HG03139 (cell line): ENCODE results near the gene LMBR1.
"Not testable (repeated sequence)": the region's sequence is repeated elsewhere in the genome, so short reads cannot be mapped to it uniquely, and the experiment has no call there.

ENCODE experiments used
- ATAC-seq: cut with Tn5 transposase; IDR thresholded peaks from one replicate; pipeline ENCODE4 v1.9.1; 2021; ENCODE audit not compliant: unreplicated experiment

Gene LMBR1

DNA sequence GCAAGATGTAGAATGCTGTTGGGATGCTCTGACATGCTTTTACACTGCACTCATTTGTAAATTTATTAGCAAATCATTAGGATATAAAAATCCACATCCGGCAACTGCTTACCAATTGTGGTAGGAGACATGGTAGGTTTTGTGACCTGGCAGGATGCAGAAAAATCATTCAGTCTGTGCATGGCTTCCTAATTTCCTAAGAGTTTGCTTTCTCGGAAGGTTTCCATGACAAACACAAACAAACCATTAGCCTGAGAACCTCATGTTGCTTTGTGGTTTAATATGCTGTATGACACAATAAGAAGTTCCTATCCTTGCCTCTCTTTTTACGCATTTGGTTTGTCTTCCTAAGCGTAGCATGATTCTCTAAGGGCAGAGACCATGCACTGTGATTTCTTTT is 14.7 kb upstream of the LMBR1 start:
- no peak for ATAC-seq

DNA sequence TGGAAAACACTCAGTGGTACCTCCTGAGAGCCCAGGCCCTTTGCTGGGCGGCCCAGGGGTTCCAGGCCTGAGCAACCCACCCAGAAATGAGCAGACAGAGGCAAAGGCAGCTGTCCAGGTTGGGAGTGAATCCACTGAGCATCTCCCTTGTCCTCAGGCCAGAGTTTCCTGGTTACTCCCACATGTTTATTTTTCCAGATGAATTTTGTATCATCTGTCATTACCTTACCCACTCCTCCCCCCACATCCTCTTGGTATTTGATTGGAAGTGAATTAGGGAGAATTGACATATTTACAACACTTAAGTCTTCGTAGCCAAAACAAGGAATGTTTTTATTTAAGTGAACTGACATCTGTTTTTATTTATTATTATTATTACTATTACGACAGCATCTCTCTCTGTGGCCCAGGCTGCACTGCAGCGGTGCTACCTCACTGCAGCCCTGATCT is 13.2 kb upstream of the LMBR1 start:
- ATAC-seq: no peak

DNA sequence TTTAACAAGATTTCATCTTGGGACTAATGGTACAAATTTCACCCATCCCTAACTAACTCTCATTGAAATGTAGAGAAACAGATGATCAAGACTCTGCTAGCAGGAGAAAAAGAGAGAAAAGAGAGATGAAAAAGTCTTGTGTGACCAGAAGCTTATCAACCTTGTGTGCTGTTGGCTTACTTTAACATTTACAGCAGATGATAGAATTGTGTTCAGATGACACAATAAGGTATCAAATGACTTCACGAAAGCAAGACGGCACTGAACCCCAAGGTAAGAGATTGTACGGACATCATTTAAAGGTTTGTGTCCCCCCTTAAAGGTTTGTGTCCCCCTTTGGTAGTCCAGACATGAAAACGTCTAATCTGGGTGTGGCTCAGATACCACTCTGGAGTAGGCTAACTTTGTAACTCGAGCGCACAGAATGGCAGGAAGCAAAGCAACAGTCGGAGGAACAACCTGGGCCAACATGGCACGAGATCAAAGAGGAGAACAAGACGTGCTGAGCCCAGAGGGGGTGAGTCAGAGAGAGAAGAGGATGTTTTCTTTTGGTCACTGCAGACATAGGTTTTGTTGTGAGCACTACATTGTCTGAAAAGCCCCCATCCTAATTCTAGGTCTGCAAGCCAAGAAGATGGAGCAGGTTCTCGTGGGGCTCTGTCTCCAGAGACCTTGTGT is 10.4 kb upstream of the LMBR1 start:
- no peak for ATAC-seq

DNA sequence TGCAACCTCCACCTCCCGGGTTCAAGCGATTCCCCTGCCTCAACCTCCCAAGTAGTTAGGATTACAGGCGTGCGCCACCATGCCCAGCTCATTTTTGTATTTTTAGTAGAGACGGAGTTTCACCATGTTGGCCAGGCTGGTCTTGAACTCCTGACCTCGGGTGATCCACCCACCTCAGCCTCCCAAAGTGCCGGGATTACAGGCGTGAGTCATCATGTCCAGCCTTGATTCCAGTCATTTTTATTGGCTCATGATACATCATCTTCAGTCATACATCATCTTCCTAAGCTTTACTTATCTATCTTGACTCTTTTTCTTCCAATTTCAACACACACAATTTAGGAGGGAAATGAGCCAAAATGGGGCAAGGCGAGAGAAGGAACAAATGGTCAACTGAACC is 7.1 kb upstream of the LMBR1 start:
- not testable (repeated sequence) for ATAC-seq

DNA sequence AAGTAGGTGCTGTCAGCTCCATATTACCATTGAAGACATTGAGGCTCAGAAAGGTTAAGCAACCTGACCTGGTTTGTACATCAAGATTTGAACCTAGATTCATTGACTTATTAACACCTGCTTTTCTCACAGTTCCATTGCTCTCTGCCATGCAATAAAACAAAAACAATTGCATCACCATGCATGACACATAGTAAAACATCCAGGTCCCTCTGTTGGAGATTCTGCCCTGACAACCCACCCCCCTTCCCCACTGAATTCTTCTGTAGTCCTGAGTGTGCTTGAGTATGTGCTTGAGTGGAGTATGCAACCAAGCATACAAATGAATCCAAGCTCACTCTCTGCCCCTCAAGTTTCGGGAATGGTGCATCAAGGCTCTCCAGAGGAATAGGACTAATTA is 6.0 kb upstream of the LMBR1 start:
- no peak for ATAC-seq

DNA sequence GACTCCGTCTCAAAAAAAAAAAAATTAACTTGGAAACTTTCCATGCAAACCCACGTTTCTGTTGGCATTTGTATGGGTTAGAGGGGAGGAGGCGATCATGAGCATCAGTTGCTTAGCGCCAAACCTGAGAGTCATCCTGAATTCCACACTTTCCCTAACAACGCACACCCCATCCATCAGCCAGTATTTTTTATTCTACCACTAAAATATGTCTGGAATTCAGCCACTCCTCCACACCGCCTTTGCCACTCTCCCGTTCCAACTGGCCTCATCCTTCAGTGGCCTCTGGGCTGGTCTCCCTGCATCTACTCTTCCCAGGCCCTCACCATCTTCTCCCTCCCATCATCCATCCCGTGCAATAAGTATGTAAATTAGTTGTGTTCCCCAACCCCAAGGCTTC is 4.7 kb upstream of the LMBR1 start:
- no peak for ATAC-seq

DNA sequence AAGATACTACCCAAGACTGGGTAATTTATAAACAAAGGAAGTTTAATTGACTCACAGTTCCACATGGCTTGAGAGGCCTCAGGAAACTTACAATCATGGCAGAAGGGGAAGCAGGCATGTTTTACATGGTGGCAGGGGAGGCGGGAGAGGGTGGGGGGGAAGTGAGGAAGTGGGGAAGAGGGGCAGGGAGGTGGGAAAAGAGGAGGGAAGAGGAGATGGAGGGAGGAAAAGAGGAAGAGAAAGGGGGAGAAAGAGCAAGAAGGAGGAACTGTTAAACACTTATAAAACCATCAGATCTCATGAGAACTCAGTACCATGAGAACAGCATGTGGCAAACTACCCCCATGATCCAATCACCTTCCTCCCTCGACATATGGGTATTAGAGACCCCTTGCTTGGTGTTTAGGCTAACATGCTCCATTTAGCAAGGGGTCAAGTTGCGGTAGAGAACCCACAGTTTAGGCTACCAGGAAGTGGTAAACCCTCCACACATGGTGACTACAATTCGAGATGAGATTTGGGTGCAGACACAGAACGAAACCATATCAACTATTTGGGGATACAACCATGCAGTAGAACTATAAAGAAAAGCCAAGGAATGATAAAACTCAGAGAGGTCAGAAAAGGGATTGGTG is 3.5 kb upstream of the LMBR1 start:
- no peak for ATAC-seq

DNA sequence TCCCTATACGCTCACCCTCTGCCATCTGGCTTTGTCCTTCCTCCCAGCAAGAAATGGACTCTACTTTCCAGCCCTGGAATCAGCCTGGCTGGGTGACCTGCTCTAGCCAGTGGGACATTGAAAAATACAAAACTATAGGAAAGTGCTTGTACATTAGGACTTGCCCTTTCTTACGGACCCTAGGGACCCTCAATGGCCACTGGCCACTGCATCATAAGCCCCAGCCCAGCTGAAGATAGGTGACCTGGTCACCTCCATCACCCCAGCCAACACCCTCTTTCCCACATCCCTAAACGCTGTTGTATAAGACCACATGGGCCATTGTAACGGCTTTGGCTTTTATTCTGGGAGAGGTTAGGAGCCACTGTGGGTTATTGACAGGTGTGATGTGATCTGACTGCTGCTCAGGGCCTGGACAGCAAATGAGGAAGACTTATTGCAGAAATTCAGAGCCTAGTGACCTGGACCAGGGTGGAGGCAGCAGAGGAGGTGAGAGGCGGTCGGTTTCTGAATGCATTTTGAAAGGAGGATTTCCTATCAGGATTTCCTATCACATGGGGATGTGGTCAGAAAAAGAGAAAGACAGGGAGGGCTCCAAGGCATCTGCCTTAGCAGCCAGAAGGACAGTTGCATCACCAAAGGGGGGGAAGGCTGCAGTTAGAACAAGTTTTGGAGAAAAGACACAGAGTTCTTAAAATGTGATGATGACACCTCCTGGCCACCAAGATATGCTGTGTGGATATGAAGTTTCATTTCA is 2.2 kb upstream of the LMBR1 start:
- ATAC-seq: no peak

DNA sequence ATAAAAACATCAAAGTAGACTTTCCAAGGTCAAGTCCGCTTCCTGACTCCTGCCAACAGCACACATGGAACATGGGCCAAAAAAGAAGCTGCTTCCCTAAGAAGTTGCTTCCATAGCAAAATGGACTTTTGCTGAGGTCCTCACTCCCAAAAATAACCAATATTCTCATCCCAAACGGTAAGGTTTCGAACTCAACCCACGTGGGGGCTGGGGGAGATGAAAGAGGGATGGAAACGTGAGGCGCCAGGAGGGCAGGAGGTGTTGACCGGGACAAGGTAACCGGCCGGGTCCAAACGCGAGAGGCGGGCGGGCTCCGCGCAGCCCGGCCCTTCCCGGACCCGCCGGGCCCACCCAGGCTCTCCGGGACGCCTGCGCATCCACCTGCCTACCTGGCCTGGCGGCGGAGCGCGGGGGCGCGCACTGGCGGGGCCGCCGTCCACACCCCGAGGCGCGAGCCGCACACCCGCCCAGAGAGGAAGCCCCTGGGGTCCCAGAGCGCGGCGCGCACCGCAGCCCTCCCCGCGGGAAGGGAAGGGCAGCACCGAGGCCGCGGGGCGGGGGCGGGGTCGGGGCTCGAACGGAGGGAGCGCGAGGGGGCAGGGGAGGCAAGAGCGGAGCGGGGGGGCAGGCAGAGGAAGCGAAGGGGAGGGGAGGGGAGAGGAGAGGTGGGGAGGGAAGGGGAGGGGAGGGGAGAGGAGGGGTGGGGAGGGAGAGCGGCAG is 742 bp downstream of the LMBR1 start:
- peak; percentile 17 for ATAC-seq

DNA sequence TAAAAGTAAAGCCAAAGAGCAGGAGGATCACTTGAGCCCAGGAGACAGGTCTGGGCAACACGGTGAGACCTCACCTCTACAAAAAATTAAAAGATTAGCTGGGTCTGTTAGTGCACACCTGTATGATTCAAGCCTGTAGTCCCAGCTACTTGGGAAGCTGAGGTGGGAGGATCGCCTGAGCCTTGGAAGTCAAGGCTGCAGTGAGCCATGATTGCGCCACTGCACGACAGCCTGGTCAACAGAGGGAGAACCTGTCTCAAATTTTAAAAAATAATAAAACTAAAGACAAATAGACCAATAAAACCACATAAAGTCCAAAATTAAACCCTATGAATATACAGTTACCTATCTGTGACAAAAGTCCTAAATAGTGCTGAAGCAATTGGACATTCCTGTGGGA is 3.2 kb downstream of the LMBR1 start:
- ATAC-seq: no peak

DNA sequence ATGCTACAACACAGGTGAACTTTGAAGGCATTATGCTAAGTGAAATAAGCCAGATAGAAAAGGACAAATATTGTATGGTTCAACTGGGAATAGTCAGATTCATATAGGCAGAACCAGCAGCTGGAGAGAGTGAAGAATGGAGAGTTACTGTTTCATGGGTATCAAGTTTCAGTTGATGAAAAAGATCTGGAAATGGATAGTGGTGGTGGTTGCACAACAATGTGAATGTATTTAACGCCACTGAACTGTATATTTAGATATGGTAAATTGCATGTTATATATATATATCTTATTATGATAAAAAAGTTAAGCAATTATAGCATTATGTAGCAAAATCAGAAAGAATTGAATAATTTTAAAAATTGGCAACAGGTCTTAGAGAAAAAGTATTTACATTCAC is 3.9 kb downstream of the LMBR1 start:
- no peak for ATAC-seq

DNA sequence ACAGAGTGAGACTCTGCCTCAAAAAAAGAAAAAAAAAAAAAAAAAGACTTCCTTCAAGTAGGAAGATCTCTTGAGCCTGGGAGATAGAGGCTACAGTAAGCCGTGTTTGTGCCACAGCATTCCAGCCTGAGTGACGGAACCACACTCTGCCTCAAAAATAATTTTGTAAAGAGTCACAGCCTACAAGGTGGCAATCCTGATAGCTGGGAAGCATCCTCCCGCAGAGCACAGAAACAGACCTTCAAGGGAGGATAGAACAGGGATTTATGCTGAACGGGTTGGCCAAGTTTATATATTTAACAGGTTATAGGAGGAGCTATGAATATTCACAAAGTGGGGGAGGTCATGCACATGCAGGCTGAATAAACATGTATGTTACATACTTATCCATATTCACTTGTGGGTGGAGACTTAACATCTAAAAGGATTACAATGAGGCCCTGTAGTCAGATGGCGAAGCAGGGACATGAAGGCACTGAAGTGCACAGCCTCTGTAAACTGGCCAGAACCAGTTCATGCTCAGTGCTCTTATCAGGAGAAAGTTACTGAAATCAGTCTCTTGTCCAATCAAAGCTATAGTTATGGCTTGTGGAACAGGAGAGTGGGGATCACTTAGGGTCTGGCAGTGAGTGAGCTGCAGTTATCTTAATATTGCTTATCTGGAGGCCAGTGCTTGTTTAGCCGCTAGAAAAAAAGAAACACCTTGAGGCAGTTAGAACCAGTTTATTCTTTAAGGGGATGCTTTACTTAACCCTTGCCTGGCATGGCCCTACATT is 6.8 kb downstream of the LMBR1 start:
- no peak for ATAC-seq

DNA sequence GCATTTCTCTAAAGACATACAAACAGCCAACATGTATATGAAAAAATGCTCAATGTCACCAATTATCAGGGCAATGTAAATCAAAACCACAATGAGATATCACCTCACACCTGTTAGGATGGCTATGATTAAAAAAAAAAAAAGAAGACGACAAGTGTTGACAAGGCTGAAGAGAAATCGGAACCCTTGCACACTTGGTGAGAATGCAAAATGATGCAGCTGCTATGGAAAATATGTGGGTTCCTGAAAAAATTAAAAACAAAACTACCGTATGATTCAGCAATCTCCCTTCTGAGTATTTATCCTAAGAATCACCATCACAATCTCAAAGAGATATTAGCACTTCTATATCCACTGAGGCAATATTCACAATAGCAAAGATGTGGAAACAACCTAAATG is 11.3 kb downstream of the LMBR1 start:
- ATAC-seq: no peak

DNA sequence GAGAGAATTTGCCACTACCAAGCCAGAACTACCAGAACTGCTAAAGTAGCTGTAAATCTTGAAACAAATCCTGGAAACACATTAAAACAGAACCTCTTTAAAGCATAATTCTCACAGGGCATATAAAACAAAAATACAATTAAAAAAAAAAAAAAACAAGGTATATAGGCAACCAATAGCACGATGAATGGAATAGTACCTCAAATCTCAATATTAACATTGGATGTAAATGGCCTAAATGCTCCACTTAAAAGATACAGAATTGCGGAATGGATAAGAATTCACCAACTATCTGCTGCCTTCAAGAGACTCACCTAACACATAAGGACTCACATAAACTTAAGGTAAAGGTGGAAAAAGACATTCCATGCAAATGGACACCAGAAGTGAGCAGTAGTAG is 17.2 kb downstream of the LMBR1 start:
- ATAC-seq: no peak

DNA sequence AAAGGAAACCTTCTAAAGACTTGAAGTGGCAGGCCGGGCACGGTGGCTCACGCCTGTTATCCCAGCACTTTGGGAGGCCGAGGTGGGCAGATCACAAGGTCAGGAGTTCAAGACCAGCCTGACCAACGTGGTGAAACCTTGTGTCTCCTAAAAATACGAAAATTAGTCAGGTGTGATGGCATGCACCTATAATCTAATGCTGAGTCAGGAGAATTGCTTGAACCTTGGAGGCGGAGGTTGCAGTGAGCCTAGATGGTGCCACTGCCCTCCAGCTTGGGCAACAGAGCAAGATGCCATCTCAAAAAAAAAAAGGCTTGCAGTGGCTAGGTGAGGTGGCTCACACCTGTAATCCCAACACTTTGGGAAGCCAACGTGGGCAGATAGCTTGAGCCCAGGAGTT is 24.6 kb downstream of the LMBR1 start:
- ATAC-seq: not testable (repeated sequence)

DNA sequence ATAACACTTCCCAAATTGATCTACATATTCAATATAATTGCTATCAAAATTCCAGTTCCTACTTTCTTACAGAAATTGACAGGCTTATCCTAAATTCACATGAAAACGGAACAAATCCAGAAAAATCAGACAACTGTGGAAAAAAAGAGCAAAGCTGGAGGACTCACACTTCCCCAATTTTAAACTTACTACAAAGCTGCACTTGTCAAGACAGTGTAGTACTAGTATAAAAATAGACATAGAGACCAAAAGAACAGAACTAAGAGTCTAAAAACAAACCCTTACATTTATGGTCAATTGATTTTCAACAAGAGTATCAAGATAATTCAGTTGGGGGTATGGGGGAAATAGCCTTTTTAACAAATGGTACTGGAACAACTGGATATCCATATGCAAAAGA is 27.5 kb downstream of the LMBR1 start:
- ATAC-seq: no peak

DNA sequence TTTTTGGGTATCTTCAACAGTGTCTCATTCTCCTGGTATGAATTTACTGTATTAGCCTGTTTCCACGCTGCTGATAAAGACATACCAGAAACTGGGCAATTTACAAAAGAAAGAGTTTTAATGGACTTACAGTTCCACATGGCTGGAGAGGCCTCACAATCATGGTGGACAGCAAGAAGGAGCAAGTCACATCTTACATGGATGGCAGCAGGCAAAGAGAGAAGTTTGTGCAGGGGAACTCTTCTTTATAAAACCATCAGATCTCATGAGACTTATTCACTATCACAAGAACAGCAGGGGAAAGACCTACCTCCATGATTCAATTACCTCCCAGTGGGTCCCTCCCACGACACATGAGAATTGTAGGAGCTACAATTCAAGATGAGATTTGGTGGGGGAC is 31.0 kb downstream of the LMBR1 start:
- ATAC-seq: not testable (repeated sequence)

DNA sequence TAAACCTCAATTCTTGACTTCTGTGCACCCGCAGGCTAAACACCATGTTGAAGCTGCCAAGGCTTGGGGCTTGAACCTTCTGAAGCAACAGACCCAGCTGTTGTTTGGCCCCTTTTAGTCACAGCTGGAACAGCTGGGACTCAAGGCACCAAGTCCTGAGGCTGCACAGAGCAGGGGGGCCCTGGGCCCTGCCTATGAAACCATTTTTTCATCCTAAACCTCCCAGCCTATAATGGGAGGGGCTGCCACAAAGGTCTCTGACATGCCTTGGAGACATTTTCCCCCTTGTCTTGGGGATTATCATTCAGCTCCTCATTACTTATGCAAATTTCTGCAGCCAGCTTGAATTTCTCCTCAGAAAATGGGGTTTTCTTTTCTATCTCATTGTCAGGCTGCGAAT is 31.8 kb downstream of the LMBR1 start:
- no peak for ATAC-seq

DNA sequence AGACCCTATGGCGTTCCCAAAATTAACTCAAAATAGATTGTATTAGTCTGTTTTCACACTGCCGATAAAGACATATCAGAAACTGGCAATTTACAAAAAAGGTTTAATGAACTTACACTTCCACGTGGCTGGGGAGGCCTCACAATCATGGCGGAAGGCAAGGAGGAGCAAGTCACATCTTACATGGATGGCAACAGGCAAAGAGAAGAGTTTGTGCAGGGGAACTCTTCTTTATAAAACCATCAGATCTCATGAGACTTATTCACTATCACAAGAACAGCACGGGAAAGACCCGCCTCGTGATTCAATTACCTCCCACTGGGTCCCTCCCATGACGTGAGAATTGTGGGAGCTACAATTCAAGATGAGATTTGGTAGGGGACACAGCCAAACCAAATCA is 32.9 kb downstream of the LMBR1 start:
- ATAC-seq: not testable (repeated sequence)

DNA sequence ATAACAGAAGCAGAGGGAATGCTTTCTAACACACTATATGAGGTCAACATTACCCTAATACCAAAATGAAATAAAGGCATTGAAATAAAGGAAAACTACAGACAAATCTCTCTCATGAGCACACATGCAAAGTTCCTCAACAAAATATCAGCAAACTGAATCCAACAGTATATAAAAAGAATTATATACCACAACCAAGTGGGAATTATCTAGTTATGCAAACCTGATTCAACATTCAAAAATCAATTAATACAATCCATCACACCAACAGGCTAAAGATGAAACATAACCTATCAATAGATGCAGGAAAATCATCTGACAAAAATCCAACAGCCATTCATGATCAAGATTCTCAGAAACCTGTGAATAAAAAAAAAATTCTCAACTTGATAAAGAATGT is 34.5 kb downstream of the LMBR1 start:
- no peak for ATAC-seq

DNA sequence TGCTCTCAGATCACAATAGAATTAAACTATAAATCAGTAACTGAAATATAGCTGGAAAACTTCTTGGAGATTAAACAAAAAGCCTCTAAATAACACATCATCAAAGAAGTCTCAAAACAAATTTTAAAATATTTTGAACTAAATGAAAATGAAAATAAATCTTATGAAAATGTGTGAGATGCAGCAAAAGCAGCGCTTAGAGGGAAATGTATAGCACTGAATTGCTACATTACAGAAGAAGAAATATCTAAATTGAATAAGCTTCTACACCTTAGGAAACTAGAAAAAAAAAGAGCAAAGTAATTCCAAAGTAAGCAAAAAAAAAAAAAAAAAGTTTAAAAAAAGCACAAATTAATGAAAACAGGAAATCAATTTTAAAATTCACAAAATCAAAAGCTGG is 35.2 kb downstream of the LMBR1 start:
- no peak for ATAC-seq
